H1 (cell line): ENCODE results near the gene VEZT. TPM values are rescaled to one million over a fixed set of nuclear protein-coding genes. Genes with fewer than 3 reads are reported as not detected.

Source experiments
- CHD1 ChIP-seq: IDR thresholded peaks from 2 replicates; pipeline ENCODE4 v1.6.1; 2012; ENCODE audit warnings: low read depth, low read length, improper control_type of control experiment
- polyA plus RNA-seq, 7 experiments: library from polyadenylated mRNA; depleted of rRNA in 3 of 7; stranded (reverse) in 5 of 7; unstranded in 2 of 7; fragments of >200 nt in 5 of 7; fragments of 200-250 nt in 2 of 7; gene quantifications; 1 replicate in 5 of 7; 2 replicates in 1 of 7; 4 replicates in 1 of 7; pipeline versions ENCODE4 v1.2.1 to v1.2.3, GENCODE V29; 2011 to 2013; ENCODE audit warnings: missing spikeins in 2 of 7, mixed read lengths in 2 of 7
- total RNA-seq: library from RNA; stranded (reverse); fragmentation: NEBNext Ultra II Directional; extraction: Animal tissue kit (Norgen Biotek cat#: 25700); gene quantifications from 2 replicates; pipeline ENCODE4 v1.2.1, GENCODE V29; 2021

The VEZT gene
- total and polyA plus RNA-seq, 2 of the 8 experiments (the other 6 are each of a cell fraction or from before 2014, with no cell fraction given): 44.0 to 56.1 TPM

GRCh38 chr12:95325501-95325900 lies 107.9 kb downstream of the VEZT start (continued):
- no peak for TF ChIP-seq CHD1
